OCI-LY1 (cell line): ENCODE measurements around the gene OR2G3.

Experiments used
- H2AFZ ChIP-seq: fragments of 200-600 bp; sonication (generic), shearing (Covaris generic); 2 replicates; pipeline ENCODE4 v1.6.0; 2014; ENCODE audit warnings: antibody characterized with exemption, mild to moderate bottlenecking, low read length
- H3F3A ChIP-seq: fragments of 200-600 bp; sonication (generic), shearing (Covaris generic); 2 replicates; pipeline ENCODE4 v1.6.0; 2014; ENCODE audit warnings: mild to moderate bottlenecking, antibody characterized with exemption, low read length, moderate library complexity; ENCODE audit not compliant: insufficient read depth
- H3K27ac ChIP-seq: fragments of 200-600 bp; sonication (generic); 2 replicates; pipeline ENCODE4 v1.5.1; 2014; ENCODE audit warnings: low read length, mixed run types, mild to moderate bottlenecking, low read depth; ENCODE audit not compliant: poor library complexity, severe bottlenecking
- H3K27me3 ChIP-seq: fragments of 200-600 bp; sonication (generic); 2 replicates; pipeline ENCODE4 v1.6.0; 2014; ENCODE audit warnings: antibody characterized with exemption, mild to moderate bottlenecking, low read length, moderate library complexity; ENCODE audit not compliant: insufficient read depth
- H3K36me3 ChIP-seq: fragments of 200-600 bp; sonication (generic); 2 replicates; pipeline ENCODE4 v1.6.1; 2014; ENCODE audit warnings: mild to moderate bottlenecking, antibody characterized with exemption, low read length, moderate library complexity, mixed read lengths; ENCODE audit not compliant: insufficient read depth
- H3K4me1 ChIP-seq: fragments of 200-600 bp; sonication (generic); 2 replicates; pipeline ENCODE4 v1.5.1; 2014; ENCODE audit warnings: mild to moderate bottlenecking, low read length, moderate library complexity; ENCODE audit not compliant: insufficient read depth, severe bottlenecking
- H3K4me2 ChIP-seq: fragments of 200-600 bp; sonication (generic), shearing (Covaris generic); 2 replicates; pipeline ENCODE4 v1.6.1; 2014; ENCODE audit warnings: low read length
- H3K4me3 ChIP-seq: fragments of 200-600 bp; sonication (generic); 2 replicates; pipeline ENCODE4 v1.5.1; 2014; ENCODE audit warnings: low read length, low read depth, mild to moderate bottlenecking, mixed read lengths; ENCODE audit not compliant: poor library complexity, severe bottlenecking
- H3K79me2 ChIP-seq: fragments of 200-600 bp; shearing (Covaris generic); 2 replicates; pipeline ENCODE4 v1.6.1; 2016; ENCODE audit warnings: mixed run types, low read length, mixed read lengths; ENCODE audit not compliant: insufficient read depth
- H3K9ac ChIP-seq: fragments of 200-600 bp; sonication (generic), shearing (Covaris generic); 2 replicates; pipeline ENCODE4 v1.6.1; 2014; ENCODE audit warnings: mild to moderate bottlenecking, low read length, mixed read lengths
- H3K9me2 ChIP-seq: fragments of 200-600 bp; sonication (generic), shearing (Covaris generic); 2 replicates; pipeline ENCODE4 v1.6.1; 2014; ENCODE audit warnings: low read depth, mild to moderate bottlenecking, low read length, mixed read lengths
- H3K9me3 ChIP-seq: fragments of 200-600 bp; shearing (Covaris generic); 2 replicates; pipeline ENCODE4 v1.6.1; 2014; ENCODE audit warnings: low read length, mixed read lengths
- H4K20me1 ChIP-seq: fragments of 200-600 bp; sonication (generic), shearing (Covaris generic); 2 replicates; pipeline ENCODE4 v1.6.0; 2016; ENCODE audit warnings: mild to moderate bottlenecking, low read length; ENCODE audit not compliant: insufficient read depth
- EZH2 ChIP-seq: fragments of 200-600 bp; sonication (generic), shearing (Covaris generic); IDR thresholded peaks from 2 replicates; pipeline ENCODE4 v1.8.0; 2017; ENCODE audit warnings: borderline replicate concordance, mixed run types, mild to moderate bottlenecking, antibody characterized with exemption, low read length, moderate library complexity, mixed read lengths
- TF ChIP-seq, protein P1 (sequence below): fragments of 200-600 bp; sonication (generic), shearing (Covaris generic); IDR thresholded peaks from 2 replicates; pipeline ENCODE4 v1.5.1; 2017; ENCODE audit warnings: mild to moderate bottlenecking, antibody characterized with exemption, low read length, moderate library complexity, mixed read lengths

The OR2G3 gene

DNA sequence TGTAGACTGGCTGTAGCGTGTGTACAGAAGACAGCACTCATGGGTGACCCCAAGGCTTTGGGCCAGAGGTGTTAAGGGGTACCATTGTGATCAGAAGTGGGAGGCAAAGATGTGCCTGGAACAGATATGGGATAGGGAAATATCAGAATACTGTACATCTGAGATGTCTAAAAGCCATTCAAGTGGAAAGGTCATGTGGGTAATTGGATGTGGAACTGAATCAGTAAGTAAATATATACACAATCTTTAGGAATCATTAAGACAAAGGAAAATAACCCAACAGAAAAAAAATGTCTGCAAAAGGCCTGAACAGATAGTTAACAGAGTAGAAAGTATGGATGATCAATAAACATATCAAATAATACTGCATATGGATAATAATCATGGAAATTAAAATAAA is 47.7 kb downstream of the OR2G3 start:
- Histone ChIP-seq H2AFZ (no peak overlapping the region), H3K36me3 (no peaks in the 10 kb centered on the region), H3K27ac (no peak overlapping the region), H3K27me3 (no peaks in the 10 kb centered on the region), H3K79me2 (no peaks in the 10 kb centered on the region), H4K20me1 (no peaks in the 10 kb centered on the region), H3F3A (no peaks in the 10 kb centered on the region), H3K9me2 (no peaks in the 10 kb centered on the region), H3K4me2 (no peak overlapping the region), H3K9ac (no peak overlapping the region), H3K9me3 (no peaks in the 10 kb centered on the region), H3K4me1 (no peaks in the 10 kb centered on the region), H3K4me3 (no peak overlapping the region)
- TF ChIP-seq EZH2, result no peak
- TF ChIP-seq, protein P1, sequence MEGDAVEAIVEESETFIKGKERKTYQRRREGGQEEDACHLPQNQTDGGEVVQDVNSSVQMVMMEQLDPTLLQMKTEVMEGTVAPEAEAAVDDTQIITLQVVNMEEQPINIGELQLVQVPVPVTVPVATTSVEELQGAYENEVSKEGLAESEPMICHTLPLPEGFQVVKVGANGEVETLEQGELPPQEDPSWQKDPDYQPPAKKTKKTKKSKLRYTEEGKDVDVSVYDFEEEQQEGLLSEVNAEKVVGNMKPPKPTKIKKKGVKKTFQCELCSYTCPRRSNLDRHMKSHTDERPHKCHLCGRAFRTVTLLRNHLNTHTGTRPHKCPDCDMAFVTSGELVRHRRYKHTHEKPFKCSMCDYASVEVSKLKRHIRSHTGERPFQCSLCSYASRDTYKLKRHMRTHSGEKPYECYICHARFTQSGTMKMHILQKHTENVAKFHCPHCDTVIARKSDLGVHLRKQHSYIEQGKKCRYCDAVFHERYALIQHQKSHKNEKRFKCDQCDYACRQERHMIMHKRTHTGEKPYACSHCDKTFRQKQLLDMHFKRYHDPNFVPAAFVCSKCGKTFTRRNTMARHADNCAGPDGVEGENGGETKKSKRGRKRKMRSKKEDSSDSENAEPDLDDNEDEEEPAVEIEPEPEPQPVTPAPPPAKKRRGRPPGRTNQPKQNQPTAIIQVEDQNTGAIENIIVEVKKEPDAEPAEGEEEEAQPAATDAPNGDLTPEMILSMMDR, result no peak
